ENCODE data around the gene MYH16.

The MYH16 gene

GRCh38 chr7:99301496-99301895 lies 28.9 kb downstream of the MYH16 start:
- Histone ChIP-seq H3K4me1 (ENCODE audit: control insufficient read depth, insufficient read depth, low read length, poor library complexity, severe bottlenecking) (no peaks in the 10 kb centered on the region), H3K36me3 (ENCODE audit: control insufficient read depth, insufficient read depth, low read length) (no peaks in the 10 kb centered on the region), H3K27ac (ENCODE audit: low read depth, low read length, severe bottlenecking) (no peak overlapping the region), H3K9me3 (ENCODE audit: control insufficient read depth, low read length) (no peaks in the 10 kb centered on the region), H3K4me3 (ENCODE audit: extremely low read depth, insufficient read depth, low read length, poor library complexity, severe bottlenecking) (no peak overlapping the region)
- WGBS, 2 experiments (ENCODE audit: insufficient coverage in 2 of 2) = 93% methylated on average over 16 to 19 of the region's 19 CpGs

GRCh38 chr7:99305473-99306260 lies 33.0 kb downstream of the MYH16 start:
- peaks cover 7% of the 10 kb centered on the region for H3K9me3 ChIP-seq (ENCODE audit: control insufficient read depth, low read length)
- no peaks in the 10 kb centered on the region for H3K4me1 ChIP-seq (ENCODE audit: control insufficient read depth, insufficient read depth, low read length, poor library complexity, severe bottlenecking)
- no peak overlapping the region for H3K4me3 ChIP-seq (ENCODE audit: extremely low read depth, insufficient read depth, low read length, poor library complexity, severe bottlenecking)
- H3K36me3 ChIP-seq (ENCODE audit: control insufficient read depth, insufficient read depth, low read length) = no peaks in the 10 kb centered on the region
- WGBS, 2 experiments (ENCODE audit: insufficient coverage in 2 of 2) = 89 to 96% methylated on average over 9 to 10 of the region's 16 CpGs
- H3K27ac ChIP-seq (ENCODE audit: low read depth, low read length, severe bottlenecking) = no peak overlapping the region

DNA sequence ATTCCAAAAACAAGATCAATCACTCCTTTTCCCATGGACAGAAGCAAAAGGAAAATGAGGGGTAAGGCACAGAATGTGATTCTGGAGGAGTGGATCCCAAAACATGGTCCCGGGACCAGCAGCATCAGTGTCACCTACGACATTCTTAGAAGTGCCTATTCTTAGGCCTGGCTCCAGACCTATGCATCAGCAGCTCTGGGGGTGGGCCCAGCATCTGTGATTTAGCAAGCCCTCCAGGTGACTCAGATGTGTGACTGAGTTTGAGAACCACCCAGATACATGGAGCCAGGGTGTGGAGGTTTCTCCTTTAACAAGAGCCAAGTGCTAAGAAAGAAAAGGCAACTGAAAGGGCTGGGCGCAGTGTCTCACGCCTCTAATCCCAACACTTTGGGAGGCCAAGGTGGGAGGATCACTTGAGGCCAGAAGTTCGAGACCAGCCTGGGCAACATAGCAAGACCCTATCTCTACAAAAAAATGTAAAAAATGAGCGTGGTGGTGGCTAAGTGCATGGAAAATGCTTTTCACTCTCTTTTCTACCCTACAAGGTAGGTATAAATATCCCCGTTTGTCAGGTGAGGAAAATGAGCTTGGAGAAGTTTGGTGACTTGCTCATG lies 35.9 kb downstream of the MYH16 start:
- Histone ChIP-seq H3K4me1 (ENCODE audit: control insufficient read depth, insufficient read depth, low read length, poor library complexity, severe bottlenecking) (no peaks in the 10 kb centered on the region), H3K27ac (ENCODE audit: low read depth, low read length, severe bottlenecking) (no peak overlapping the region), H3K9me3 (ENCODE audit: control insufficient read depth, low read length) (peaks cover 7% of the 10 kb centered on the region), H3K4me3 (ENCODE audit: extremely low read depth, insufficient read depth, low read length, poor library complexity, severe bottlenecking) (no peak overlapping the region), H3K36me3 (ENCODE audit: control insufficient read depth, insufficient read depth, low read length) (no peaks in the 10 kb centered on the region)
- 93 to 94% methylated on average over 3 of the region's 7 CpGs for WGBS, 2 experiments (ENCODE audit: insufficient coverage in 2 of 2)

DNA sequence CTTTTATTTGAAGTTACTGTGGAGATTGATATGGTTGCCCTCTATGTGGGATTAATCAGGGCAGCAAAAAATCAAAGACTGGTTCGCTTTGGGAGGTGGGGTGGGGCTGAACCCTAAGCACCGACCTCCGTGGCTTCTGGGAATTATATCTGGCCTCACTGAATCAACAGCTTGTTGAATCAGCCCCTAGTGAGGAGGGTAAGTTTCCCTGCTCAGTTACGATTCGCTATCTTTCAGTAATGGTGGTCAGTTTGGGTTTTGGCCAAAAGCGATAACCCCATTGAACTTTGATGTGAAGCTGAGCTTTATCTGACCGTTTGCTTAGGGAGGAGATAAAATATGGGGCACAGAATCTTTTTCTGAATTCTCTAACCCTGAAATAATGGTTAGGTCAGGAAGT lies 36.5 kb downstream of the MYH16 start:
- WGBS, 2 experiments (ENCODE audit: insufficient coverage in 2 of 2) = 93 to 95% methylated on average over 5 to 7 of the region's 7 CpGs

DNA sequence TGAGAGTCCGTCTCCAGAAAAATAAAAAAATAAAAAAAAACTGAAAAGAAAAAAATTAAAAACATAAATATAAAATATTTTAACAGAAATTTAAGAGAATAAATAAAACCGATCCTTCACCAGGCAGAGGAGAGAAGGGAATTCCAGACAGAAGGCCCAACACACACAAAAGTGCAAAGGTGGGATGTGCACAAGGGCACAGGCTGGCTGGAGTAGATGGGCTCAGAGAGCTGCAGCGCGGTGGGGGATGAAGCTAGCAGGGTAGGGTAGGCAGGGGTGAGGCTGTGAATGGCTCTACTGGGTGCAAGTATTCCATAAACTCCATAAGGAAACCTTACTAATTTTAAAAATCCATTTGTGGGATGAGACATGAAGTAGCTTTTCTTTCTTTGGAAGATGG lies 37.4 kb downstream of the MYH16 start:
- no peak overlapping the region for H3K27ac ChIP-seq (ENCODE audit: low read depth, low read length, severe bottlenecking)
- H3K36me3 ChIP-seq (ENCODE audit: control insufficient read depth, insufficient read depth, low read length) = no peaks in the 10 kb centered on the region
- H3K9me3 ChIP-seq (ENCODE audit: control insufficient read depth, low read length) = peaks cover 7% of the 10 kb centered on the region
- no peak overlapping the region for H3K4me3 ChIP-seq (ENCODE audit: extremely low read depth, insufficient read depth, low read length, poor library complexity, severe bottlenecking)
- no peaks in the 10 kb centered on the region for H3K4me1 ChIP-seq (ENCODE audit: control insufficient read depth, insufficient read depth, low read length, poor library complexity, severe bottlenecking)
- 100% methylated on average over 2 of the region's 4 CpGs for WGBS, 2 experiments (ENCODE audit: insufficient coverage in 2 of 2)

More for the DNA sequence above, 36.5 kb downstream of the MYH16 start:
- H3K36me3 ChIP-seq (ENCODE audit: control insufficient read depth, insufficient read depth, low read length) = no peaks in the 10 kb centered on the region
- H3K4me1 ChIP-seq (ENCODE audit: control insufficient read depth, insufficient read depth, low read length, poor library complexity, severe bottlenecking) = no peaks in the 10 kb centered on the region
- no peak overlapping the region for H3K4me3 ChIP-seq (ENCODE audit: extremely low read depth, insufficient read depth, low read length, poor library complexity, severe bottlenecking)
- H3K27ac ChIP-seq (ENCODE audit: low read depth, low read length, severe bottlenecking) = no peak overlapping the region
- H3K9me3 ChIP-seq (ENCODE audit: control insufficient read depth, low read length) = peaks cover 7% of the 10 kb centered on the region

- no peak overlapping the region for H3K4me3 ChIP-seq (ENCODE audit: extremely low read depth, insufficient read depth, low read length, poor library complexity, severe bottlenecking)
- 87 to 90% methylated on average over 5 to 8 of the region's 9 CpGs for WGBS, 2 experiments (ENCODE audit: insufficient coverage in 2 of 2)
- no peaks in the 10 kb centered on the region for H3K36me3 ChIP-seq (ENCODE audit: control insufficient read depth, insufficient read depth, low read length)
- peaks cover 7% of the 10 kb centered on the region for H3K9me3 ChIP-seq (ENCODE audit: control insufficient read depth, low read length)
- no peak overlapping the region for H3K27ac ChIP-seq (ENCODE audit: low read depth, low read length, severe bottlenecking)
- H3K4me1 ChIP-seq (ENCODE audit: control insufficient read depth, insufficient read depth, low read length, poor library complexity, severe bottlenecking) = no peaks in the 10 kb centered on the region
These were observed 39.1 kb downstream of the MYH16 start for GRCh38 chr7:99311702-99312101.

- 67 to 74% methylated on average over 13 to 15 of the region's 16 CpGs for WGBS, 2 experiments (ENCODE audit: insufficient coverage in 2 of 2)
- H3K9me3 ChIP-seq (ENCODE audit: control insufficient read depth, low read length) = peaks cover 7% of the 10 kb centered on the region
- no peak overlapping the region for H3K27ac ChIP-seq (ENCODE audit: low read depth, low read length, severe bottlenecking)
- no peaks in the 10 kb centered on the region for H3K4me1 ChIP-seq (ENCODE audit: control insufficient read depth, insufficient read depth, low read length, poor library complexity, severe bottlenecking)
- no peaks in the 10 kb centered on the region for H3K36me3 ChIP-seq (ENCODE audit: control insufficient read depth, insufficient read depth, low read length)
- H3K4me3 ChIP-seq (ENCODE audit: extremely low read depth, insufficient read depth, low read length, poor library complexity, severe bottlenecking) = no peak overlapping the region
These were observed 39.9 kb downstream of the MYH16 start for GRCh38 chr7:99312316-99313203.

GRCh38 chr7:99313204-99313573 lies 40.5 kb downstream of the MYH16 start:
- Histone ChIP-seq H3K9me3 (ENCODE audit: control insufficient read depth, low read length) (peaks cover 7% of the 10 kb centered on the region), H3K36me3 (ENCODE audit: control insufficient read depth, insufficient read depth, low read length) (no peaks in the 10 kb centered on the region), H3K4me1 (ENCODE audit: control insufficient read depth, insufficient read depth, low read length, poor library complexity, severe bottlenecking) (no peaks in the 10 kb centered on the region), H3K4me3 (ENCODE audit: extremely low read depth, insufficient read depth, low read length, poor library complexity, severe bottlenecking) (no peak overlapping the region), H3K27ac (ENCODE audit: low read depth, low read length, severe bottlenecking) (no peak overlapping the region)
- WGBS, 2 experiments (ENCODE audit: insufficient coverage in 2 of 2) = no CpG with 5 or more reads among the region's 1 CpG

DNA sequence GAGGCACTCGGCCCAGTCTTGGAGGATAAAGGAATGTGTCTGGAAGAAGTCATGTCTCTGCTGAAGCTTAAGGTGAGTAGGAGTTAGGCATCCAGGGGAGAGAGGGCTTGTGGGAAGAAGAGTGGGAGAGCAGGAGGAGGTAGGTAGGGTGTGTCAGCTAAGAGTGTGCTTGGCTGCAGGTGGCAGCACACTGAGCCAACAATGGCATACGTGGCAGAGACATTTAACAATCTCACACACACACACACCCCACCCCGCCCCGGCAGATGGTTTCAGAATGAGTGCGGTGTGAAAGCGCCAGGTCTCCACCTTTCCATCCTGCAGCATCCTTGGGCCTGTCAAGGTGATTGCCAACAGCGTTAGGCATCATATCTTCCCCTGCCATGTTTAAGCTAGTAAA lies 41.9 kb downstream of the MYH16 start:
- Histone ChIP-seq H3K27ac (ENCODE audit: low read depth, low read length, severe bottlenecking) (no peak overlapping the region), H3K9me3 (ENCODE audit: control insufficient read depth, low read length) (peaks cover 7% of the 10 kb centered on the region), H3K4me1 (ENCODE audit: control insufficient read depth, insufficient read depth, low read length, poor library complexity, severe bottlenecking) (no peaks in the 10 kb centered on the region), H3K4me3 (ENCODE audit: extremely low read depth, insufficient read depth, low read length, poor library complexity, severe bottlenecking) (no peak overlapping the region), H3K36me3 (ENCODE audit: control insufficient read depth, insufficient read depth, low read length) (no peaks in the 10 kb centered on the region)
- 91 to 95% methylated on average over 5 of the region's 7 CpGs for WGBS, 2 experiments (ENCODE audit: insufficient coverage in 2 of 2)

- Histone ChIP-seq H3K9me3 (ENCODE audit: control insufficient read depth, low read length) (no peaks in the 10 kb centered on the region), H3K27ac (ENCODE audit: low read depth, low read length, severe bottlenecking) (no peak overlapping the region), H3K4me3 (ENCODE audit: extremely low read depth, insufficient read depth, low read length, poor library complexity, severe bottlenecking) (no peak overlapping the region), H3K36me3 (ENCODE audit: control insufficient read depth, insufficient read depth, low read length) (no peaks in the 10 kb centered on the region), H3K4me1 (ENCODE audit: control insufficient read depth, insufficient read depth, low read length, poor library complexity, severe bottlenecking) (peaks cover 5% of the 10 kb centered on the region)
- 59 to 64% methylated on average over 2 to 4 of the region's 4 CpGs for WGBS, 2 experiments (ENCODE audit: insufficient coverage in 2 of 2)
These were observed 47.7 kb downstream of the MYH16 start for GRCh38 chr7:99320371-99320770.
